Measurements from ENCODE around the gene RBMXL3. TPM values are rescaled to one million over a fixed set of nuclear protein-coding genes. Genes with fewer than 3 reads are reported as not detected.

Gene RBMXL3
- total RNA-seq, 2 experiments from 2014 or later, result not detected

GRCh38 chrX:115226929-115227328 lies 37.7 kb downstream of the RBMXL3 start:
- H3K27ac Mint-ChIP-seq, result no peak overlapping the region
- H3K4me1 ChIP-seq (ENCODE audit: insufficient read depth, low read length), result no peaks in the 10 kb centered on the region
- ChIA-PET CTCF (no interaction called here), POLR2A (no interaction called here)
- H3K9me3 ChIP-seq (ENCODE audit: control insufficient read depth in 1 of 2, insufficient read depth in 1 of 2, low read length in 2 of 2), result no peaks in the 10 kb centered on the region
- H3K4me3 ChIP-seq (ENCODE audit: low read length), result no peak overlapping the region
- ATAC-seq (ENCODE audit: poor library complexity), result no peak
- H3K27me3 ChIP-seq (ENCODE audit: control insufficient read depth in 1 of 2, insufficient read depth in 2 of 2, low read length in 2 of 2), result no peaks in the 10 kb centered on the region
- no peak for TF ChIP-seq CTCF (IDR thresholded peaks at IDR 0.05)
- no peaks in the 10 kb centered on the region for H3K9me3 Mint-ChIP-seq
- H3K4me1 Mint-ChIP-seq (ENCODE audit: low read depth), result no peaks in the 10 kb centered on the region
- peaks cover 14% of the 10 kb centered on the region for H3K27me3 Mint-ChIP-seq
- intact Hi-C loops (cut with DNase I, micrococcal nuclease), result no loop called here
- no peak for DNase-seq
- no peak overlapping the region for H3K27ac ChIP-seq (ENCODE audit: low read depth in 1 of 2, low read length in 2 of 2)
- H3K36me3 Mint-ChIP-seq (ENCODE audit: low read depth), result no peaks in the 10 kb centered on the region
- no peaks in the 10 kb centered on the region for H3K36me3 ChIP-seq (ENCODE audit: insufficient read depth, low read length)
- no peak overlapping the region for H3K4me3 Mint-ChIP-seq

GRCh38 chrX:115229337-115230003 lies 40.3 kb downstream of the RBMXL3 start:
- CTCF ChIA-PET, result no interaction called here
- ATAC-seq (ENCODE audit: poor library complexity), result no peak
- H3K36me3 Mint-ChIP-seq (ENCODE audit: low read depth), result no peaks in the 10 kb centered on the region

GRCh38 chrX:115232933-115233496 lies 43.8 kb downstream of the RBMXL3 start:
- Mint-ChIP-seq H3K36me3 (ENCODE audit: low read depth) (no peaks in the 10 kb centered on the region), H3K27ac (no peak overlapping the region), H3K9me3 (no peaks in the 10 kb centered on the region), H3K4me1 (ENCODE audit: low read depth) (peaks cover 6% of the 10 kb centered on the region), H3K27me3 (peaks cover 47% of the 10 kb centered on the region), H3K4me3 (no peak overlapping the region)
- ChIA-PET CTCF (no interaction called here), POLR2A (no interaction called here)
- TF ChIP-seq CTCF (IDR thresholded peaks at IDR 0.05), result no peak
- Histone ChIP-seq H3K36me3 (ENCODE audit: insufficient read depth, low read length) (no peaks in the 10 kb centered on the region), H3K27me3 (ENCODE audit: control insufficient read depth in 1 of 2, insufficient read depth in 2 of 2, low read length in 2 of 2) (peaks cover 0 to 3% of the 10 kb centered on the region in 2 experiments), H3K4me1 (ENCODE audit: insufficient read depth, low read length) (no peaks in the 10 kb centered on the region), H3K9me3 (ENCODE audit: control insufficient read depth in 1 of 2, insufficient read depth in 1 of 2, low read length in 2 of 2) (peaks cover 0 to 4% of the 10 kb centered on the region in 2 experiments), H3K27ac (ENCODE audit: low read depth in 1 of 2, low read length in 2 of 2) (no peak overlapping the region), H3K4me3 (ENCODE audit: low read length) (no peak overlapping the region)
- no peak for ATAC-seq (ENCODE audit: poor library complexity)
- no peak for DNase-seq
- intact Hi-C loops (cut with DNase I, micrococcal nuclease), result no loop called here

More at GRCh38 chrX:115229337-115230003, 40.3 kb downstream of the RBMXL3 start:
- Mint-ChIP-seq H3K4me1 (ENCODE audit: low read depth) (peaks cover 6% of the 10 kb centered on the region), H3K4me3 (no peak overlapping the region), H3K27me3 (peaks cover 32% of the 10 kb centered on the region), H3K27ac (no peak overlapping the region), H3K9me3 (no peaks in the 10 kb centered on the region)
- Histone ChIP-seq H3K9me3 (ENCODE audit: control insufficient read depth in 1 of 2, insufficient read depth in 1 of 2, low read length in 2 of 2) (peaks cover 0 to 4% of the 10 kb centered on the region in 2 experiments), H3K36me3 (ENCODE audit: insufficient read depth, low read length) (no peaks in the 10 kb centered on the region), H3K27ac (ENCODE audit: low read depth in 1 of 2, low read length in 2 of 2) (no peak overlapping the region), H3K27me3 (ENCODE audit: control insufficient read depth in 1 of 2, insufficient read depth in 2 of 2, low read length in 2 of 2) (peaks cover 0 to 3% of the 10 kb centered on the region in 2 experiments), H3K4me3 (ENCODE audit: low read length) (no peak overlapping the region), H3K4me1 (ENCODE audit: insufficient read depth, low read length) (no peaks in the 10 kb centered on the region)
- intact Hi-C loops (cut with DNase I, micrococcal nuclease), result no loop called here
- POLR2A ChIA-PET, result no interaction called here
- TF ChIP-seq CTCF (IDR thresholded peaks at IDR 0.05), result no peak
- no peak for DNase-seq
